H1 (cell line): ENCODE data around the gene FASTK. TPM values are rescaled to one million over a fixed set of nuclear protein-coding genes. Genes with fewer than 3 reads are reported as not detected.

ENCODE experiments used
- MAFK ChIP-seq: IDR thresholded peaks from 2 replicates; pipeline ENCODE4 v1.6.1; 2012; ENCODE audit warnings: low read depth, mild to moderate bottlenecking, improper control_type of control experiment, low read length
- PHF8 ChIP-seq: fragments of 200-600 bp; sonication (generic); conservative IDR thresholded peaks from 2 replicates; pipeline ENCODE4 v1.7.1; 2012; ENCODE audit warnings: low read depth, mild to moderate bottlenecking, inconsistent platforms, low read length, moderate library complexity
- POLR2AphosphoS5 ChIP-seq: IDR thresholded peaks from 2 replicates; pipeline ENCODE4 v1.6.1; 2011; ENCODE audit warnings: low read depth, low read length
- POU5F1 ChIP-seq: IDR thresholded peaks from 2 replicates; pipeline ENCODE4 v1.6.1; 2011; ENCODE audit warnings: low read depth, mild to moderate bottlenecking, low read length, moderate library complexity
- polyA plus RNA-seq, 7 experiments: library from polyadenylated mRNA; depleted of rRNA in 3 of 7; stranded (reverse) in 5 of 7; unstranded in 2 of 7; fragments of >200 nt in 5 of 7; fragments of 200-250 nt in 2 of 7; gene quantifications; 1 replicate in 5 of 7; 2 replicates in 1 of 7; 4 replicates in 1 of 7; pipeline versions ENCODE4 v1.2.1 to v1.2.3, GENCODE V29; 2011 to 2013; ENCODE audit warnings: missing spikeins in 2 of 7, mixed read lengths in 2 of 7
- total RNA-seq: library from RNA; stranded (reverse); fragmentation: NEBNext Ultra II Directional; extraction: Animal tissue kit (Norgen Biotek cat#: 25700); gene quantifications from 2 replicates; pipeline ENCODE4 v1.2.1, GENCODE V29; 2021

Gene FASTK
- total and polyA plus RNA-seq, 2 of the 8 experiments (the other 6 are each of a cell fraction or from before 2014, with no cell fraction given), result 39.4 to 84.0 TPM

DNA sequence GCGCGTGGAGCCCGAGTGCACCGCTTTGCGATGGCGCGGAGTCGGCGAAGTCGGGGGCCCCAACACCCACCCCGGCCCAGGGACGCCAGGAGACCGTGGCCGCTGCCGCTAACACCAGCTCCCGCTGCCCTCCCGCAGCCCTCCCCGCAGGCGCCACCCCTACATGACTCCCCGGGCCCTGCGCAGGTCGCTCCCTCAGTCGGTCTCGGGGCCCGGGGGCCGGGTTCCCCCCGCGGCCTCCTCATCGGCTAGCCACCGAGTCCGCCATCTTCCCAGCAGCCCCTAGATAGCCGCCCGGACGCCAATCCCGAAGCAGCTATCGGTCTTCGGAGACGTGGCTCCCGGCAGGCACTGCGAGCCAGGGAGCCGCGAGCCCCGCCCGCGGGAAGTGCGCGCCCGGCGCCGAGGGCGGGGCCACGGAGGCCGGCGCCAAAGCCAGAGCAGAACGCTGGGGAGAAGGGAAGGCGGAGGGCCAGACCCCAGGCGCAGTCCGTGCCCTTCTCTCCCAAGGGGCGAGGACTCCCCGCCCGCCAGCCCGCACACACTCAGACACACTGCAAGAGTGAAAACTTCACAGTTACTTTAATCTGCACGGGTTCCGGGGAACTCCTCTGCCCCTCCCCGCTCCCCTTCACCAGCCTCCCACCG, at the start of gene FASTK (continued):
- peak; percentile 85 for TF ChIP-seq PHF8
- TF ChIP-seq MAFK, result no peak
- TF ChIP-seq POU5F1, result no peak
- TF ChIP-seq POLR2AphosphoS5, result 0 out of 2 replicates have a peak, but pooled peaks have one; percentile 53
